ENCODE measurements around the gene PKD2L2.
"Not testable (repeated sequence)": the region's sequence is repeated elsewhere in the genome, so short reads cannot be mapped to it uniquely, and the experiment has no call there.

The PKD2L2 gene

GRCh38 chr5:137960141-137960540 is 70.9 kb downstream of the PKD2L2 start:
- no peak for DNase-seq

- no peak for DNase-seq
Measured at GRCh38 chr5:137960819-137961218, 71.6 kb downstream of the PKD2L2 start.

DNA sequence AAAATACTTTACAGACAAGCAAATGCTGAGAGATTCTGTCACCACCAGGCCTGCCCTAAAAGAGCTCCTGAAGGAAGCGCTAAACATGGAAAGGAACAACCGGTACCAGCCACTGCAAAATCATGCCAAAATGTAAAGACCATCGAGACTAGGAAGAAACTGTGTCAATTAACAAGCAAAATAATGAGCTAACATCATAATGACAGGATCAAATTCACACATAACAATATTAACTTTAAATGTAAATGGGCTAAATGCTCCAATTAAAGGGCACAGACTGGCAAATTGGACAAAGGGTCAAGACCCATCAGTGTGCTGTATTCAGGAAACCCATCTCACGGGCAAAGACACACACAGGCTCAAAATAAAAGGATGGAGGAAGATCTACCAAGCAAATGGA is 81.1 kb downstream of the PKD2L2 start:
- DNase-seq, result not testable (repeated sequence)

DNA sequence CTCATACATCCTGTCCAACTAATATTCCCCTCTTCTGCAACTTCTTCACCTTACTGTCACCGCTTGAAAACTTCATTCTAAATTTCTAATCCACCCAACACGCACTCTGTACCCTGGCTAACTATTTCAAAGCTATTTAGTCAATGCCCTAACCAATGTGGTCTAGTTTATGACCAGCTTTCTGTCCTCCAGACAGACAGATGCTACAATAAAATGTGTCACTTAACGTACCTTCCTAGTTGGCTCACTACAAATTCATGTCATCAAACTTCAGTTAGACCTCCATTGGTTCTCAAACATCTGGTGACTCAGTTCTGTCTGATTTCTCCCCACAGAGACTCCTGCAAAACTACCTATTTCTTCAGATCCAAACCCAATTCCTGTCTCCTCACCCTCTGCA is 86.0 kb downstream of the PKD2L2 start:
- DNase-seq, result no peak

- no peak for DNase-seq
Measured at GRCh38 chr5:137989419-137989818, 100.2 kb downstream of the PKD2L2 start.
